GM19324 (cell line): Measurements from ENCODE around the gene ART4.
A peak's percentile ranks its signal among the peaks of the same experiment; 100 is the strongest.

Source experiments
- ATAC-seq: cut with Tn5 transposase; IDR thresholded peaks from one replicate; pipeline ENCODE4 v1.9.1; 2021; ENCODE audit warnings: mild to moderate bottlenecking, moderate library complexity; ENCODE audit not compliant: unreplicated experiment, low FRiP score

ART4 gene, protein sequence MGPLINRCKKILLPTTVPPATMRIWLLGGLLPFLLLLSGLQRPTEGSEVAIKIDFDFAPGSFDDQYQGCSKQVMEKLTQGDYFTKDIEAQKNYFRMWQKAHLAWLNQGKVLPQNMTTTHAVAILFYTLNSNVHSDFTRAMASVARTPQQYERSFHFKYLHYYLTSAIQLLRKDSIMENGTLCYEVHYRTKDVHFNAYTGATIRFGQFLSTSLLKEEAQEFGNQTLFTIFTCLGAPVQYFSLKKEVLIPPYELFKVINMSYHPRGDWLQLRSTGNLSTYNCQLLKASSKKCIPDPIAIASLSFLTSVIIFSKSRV

DNA sequence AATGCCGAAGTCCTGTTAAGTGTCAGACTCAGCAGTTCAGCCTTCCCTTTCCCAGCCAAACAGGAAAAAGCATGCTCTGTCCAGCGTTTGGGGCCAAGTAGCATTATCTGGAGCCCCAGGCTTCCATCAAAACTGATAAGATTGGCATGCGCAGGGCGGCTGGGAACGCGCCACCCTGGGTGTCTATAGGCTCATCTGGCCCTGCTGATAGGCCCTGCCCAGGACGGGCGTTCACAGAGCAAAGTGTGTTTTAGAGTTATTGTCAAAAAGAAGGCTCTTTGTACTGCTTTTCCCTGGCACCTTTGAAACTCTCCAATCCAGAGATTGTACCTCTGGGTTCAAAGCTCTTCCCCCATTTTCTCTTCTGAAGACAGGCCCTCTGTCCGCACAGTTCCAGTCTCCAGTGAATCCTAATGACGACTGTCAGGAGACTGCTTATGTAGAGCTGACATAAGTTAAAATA, at the start of gene ART4:
Gene ART4, minus strand, starts transcription at position 102 of the 463 bp plus-strand sequence. CDS start 413 bp downstream, outside the sequence.
- ATAC-seq: no peak

- ATAC-seq: no peak
Measured at GRCh38 chr12:14892726-14893505, 49.6 kb upstream of the ART4 start.

GRCh38 chr12:14890701-14891100, 47.4 kb upstream of the ART4 start:
- ATAC-seq: no peak

DNA sequence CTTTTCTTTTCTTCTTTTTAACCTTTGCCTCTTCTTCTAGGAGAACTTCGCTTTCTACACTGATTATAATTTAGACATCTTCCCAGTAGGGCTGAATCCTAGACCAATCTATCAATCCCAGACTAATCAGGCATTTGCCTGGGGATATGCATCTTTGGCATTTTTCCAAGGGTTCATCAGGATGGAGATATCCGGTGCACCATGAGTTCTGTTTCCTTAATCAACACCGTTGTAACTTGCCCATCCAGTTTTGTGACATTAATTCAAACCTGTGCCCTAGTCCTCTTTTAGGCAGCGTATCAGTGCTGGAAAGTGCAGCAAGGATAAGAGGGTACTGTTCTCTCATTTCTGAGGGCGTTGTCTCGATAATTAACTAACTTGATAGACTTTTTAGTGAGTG, 42.9 kb upstream of the ART4 start:
- no peak for ATAC-seq

DNA sequence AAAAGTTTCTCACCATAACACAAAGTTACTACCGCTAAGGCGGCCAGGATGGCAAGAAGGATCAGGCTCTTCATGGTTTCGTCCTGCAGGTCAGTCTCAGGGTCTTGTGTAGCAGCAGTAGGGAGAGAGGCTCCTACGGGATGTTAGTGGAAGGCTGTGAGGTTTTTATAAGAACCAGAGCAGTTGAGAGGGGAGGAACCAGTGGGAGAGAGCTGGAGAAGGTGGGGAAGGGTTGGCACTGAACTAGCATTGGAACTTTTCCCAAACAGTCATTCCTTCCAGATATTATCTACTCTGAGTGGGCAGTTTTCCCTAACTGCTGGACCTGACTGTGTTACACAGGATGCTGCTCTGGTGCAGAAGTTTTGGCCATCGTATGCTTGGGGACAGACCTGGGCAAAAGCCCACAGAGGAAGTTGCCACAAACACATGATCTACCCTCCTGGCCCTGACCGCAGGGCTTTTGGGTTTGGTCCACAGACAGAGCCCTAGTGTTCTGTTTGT, 42.4 kb upstream of the ART4 start, which contains the start of gene MGP:
Gene MGP, minus strand, starts transcription at position 137 of the 504 bp plus-strand sequence. Its CDS starts 63 bp downstream, at position 74.
- ATAC-seq: no peak

DNA sequence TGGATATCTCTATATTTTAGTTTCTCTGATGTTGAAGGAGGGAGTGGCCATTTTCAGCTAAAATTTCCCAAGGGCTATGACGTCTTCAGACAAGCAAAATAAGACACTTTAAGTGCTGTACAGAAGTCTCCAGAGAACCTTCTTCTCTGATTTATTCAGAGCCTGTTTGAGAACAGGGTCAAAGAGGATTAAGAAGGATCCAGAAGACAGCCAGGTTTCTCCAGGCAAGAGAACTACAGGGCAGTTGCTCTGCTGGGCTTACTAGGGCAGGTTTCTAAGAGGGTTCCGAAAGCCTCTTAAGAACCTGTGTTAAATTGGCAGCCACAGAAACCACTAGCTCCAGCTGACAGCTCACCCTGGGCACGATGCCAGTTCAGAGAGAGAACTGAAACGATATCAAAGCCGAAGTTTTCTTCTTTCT, 41.1 kb upstream of the ART4 start:
- ATAC-seq: peak; percentile 99

DNA sequence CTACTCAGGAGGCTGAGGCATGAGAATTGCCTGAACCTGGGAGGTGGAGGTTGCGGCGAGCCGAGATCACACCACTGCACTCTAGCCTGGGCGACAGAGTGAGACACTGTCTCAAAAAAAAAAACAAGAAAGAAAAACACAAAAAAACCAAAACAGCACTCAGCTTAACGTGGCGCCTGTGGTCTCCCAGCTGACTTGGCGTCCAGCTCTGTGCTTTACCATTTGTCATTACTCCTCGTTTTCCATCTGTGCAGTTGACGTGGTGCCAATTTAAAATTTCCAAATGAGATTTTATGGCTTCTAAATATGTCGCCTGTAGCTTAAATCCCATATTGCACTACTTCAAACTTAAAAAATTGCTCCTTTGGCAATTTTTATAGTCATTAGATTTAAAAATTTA, 40.4 kb upstream of the ART4 start:
- no peak for ATAC-seq

DNA sequence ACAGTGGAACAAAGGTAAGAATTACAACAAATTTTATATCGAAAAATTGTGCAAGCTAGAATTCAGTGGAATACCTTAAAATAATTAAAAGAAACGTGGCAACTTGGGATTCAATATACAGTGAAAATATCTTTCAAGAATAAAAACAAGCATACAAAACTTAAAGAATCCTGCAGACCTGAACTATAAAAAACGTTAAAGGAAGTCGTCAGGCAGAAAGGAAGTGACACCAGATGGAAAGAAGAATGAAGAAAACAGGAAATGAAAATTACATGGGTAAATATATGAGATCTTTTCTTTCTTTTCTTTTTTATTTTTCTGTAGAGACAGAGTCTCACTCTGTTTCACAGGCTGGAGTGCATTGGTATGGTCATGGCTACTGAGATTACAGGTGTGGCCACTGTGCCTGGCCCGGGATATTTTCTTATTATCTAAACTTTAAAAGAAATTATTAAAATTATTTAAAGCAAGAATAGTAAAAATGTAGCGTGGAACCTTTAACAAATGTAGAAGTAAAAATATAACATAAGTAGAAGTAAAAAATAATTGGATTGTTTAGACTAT, 37.6 kb upstream of the ART4 start:
- ATAC-seq: no peak

- no peak for ATAC-seq
Measured at GRCh38 chr12:14879222-14879933, 36.1 kb upstream of the ART4 start.

- no peak for ATAC-seq
Measured at GRCh38 chr12:14878488-14878887, 35.2 kb upstream of the ART4 start.

GRCh38 chr12:14876833-14877232, 33.5 kb upstream of the ART4 start:
- ATAC-seq: no peak

- ATAC-seq: no peak
Measured at GRCh38 chr12:14874882-14875281, 31.6 kb upstream of the ART4 start.

- no peak for ATAC-seq
Measured at GRCh38 chr12:14873440-14874185, 30.3 kb upstream of the ART4 start.

- ATAC-seq: no peak
Measured at GRCh38 chr12:14871886-14872285, 28.6 kb upstream of the ART4 start.

DNA sequence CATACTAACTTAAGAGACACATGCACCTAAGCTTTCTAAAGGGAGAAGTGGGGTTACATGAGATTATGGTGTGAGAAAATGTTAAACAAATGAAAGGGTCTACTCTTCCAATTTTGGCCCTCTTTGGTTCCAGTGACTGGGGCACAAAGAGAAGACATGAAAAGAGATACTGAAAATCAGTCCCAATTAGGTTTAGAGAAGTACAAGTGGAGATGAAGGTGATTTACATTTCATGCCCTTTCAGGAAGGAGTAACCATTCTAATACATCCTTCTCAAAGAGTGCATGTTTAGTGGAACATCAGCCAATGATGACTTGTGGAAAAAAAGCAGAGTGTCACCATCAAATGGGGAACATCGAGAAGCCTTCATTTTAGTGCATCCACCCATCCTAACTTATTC, 27.9 kb upstream of the ART4 start:
- ATAC-seq: peak; percentile 71

GRCh38 chr12:14868916-14869506, 25.7 kb upstream of the ART4 start:
- no peak for ATAC-seq

GRCh38 chr12:14860490-14860889, 17.2 kb upstream of the ART4 start:
- no peak for ATAC-seq

- ATAC-seq: no peak
Measured at GRCh38 chr12:14858513-14858912, 15.2 kb upstream of the ART4 start.

DNA sequence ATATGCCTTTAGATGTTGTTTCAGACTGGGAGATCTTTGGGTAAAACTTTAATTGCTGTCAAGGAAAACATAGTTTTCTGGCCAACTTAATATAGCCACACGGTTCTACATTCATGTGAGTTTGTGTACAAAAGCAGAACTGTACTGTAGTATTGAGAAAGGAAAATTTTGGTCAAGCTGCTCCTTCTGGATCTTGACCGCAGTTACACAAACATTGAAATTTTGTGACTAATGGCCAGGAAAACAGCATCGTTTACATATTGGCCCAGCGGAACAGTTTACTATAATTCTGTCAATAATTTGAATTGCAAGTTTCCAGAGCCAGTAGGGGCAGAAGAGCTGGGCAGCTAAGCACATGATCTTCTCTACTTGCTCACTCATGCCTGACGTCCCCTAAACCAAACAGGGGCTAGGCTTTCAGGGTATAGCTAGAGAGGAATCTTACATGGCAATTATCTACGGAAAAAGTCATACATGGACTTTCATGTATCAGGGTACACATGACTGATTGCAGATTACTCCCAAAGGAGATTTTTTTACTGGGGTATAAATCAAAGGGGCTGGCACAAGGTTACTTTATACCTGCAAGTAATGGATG, 11.4 kb upstream of the ART4 start:
- ATAC-seq: peak; percentile 52
